GM19463 (cell line): Measurements from ENCODE around the gene BATF3.
A peak's percentile ranks its signal among the peaks of the same experiment; 100 is the strongest.
"Not testable (repeated sequence)": the region's sequence is repeated elsewhere in the genome, so short reads cannot be mapped to it uniquely, and the experiment has no call there.

Experiments used
- ATAC-seq: cut with Tn5 transposase; IDR thresholded peaks from one replicate; pipeline ENCODE4 v1.9.1; 2021; ENCODE audit warnings: mild to moderate bottlenecking, moderate library complexity; ENCODE audit not compliant: unreplicated experiment

The BATF3 gene

GRCh38 chr1:212699625-212700222, at the start of gene BATF3:
Gene BATF3 (minus strand): TSS chr1:212699840. CDS start chr1:212699762, 78 bp downstream.
- ATAC-seq: peak; percentile 11

- ATAC-seq: no peak
Measured at GRCh38 chr1:212746546-212746945, 46.9 kb upstream of the BATF3 start.

GRCh38 chr1:212745303-212745702, 45.7 kb upstream of the BATF3 start:
- ATAC-seq: no peak

- no peak for ATAC-seq
Measured at GRCh38 chr1:212743901-212744475, 44.3 kb upstream of the BATF3 start.

GRCh38 chr1:212738330-212738729, 38.7 kb upstream of the BATF3 start:
- ATAC-seq: no peak

- no peak for ATAC-seq
Measured at GRCh38 chr1:212737559-212737958, 37.9 kb upstream of the BATF3 start.

- no peak for ATAC-seq
Measured at GRCh38 chr1:212733109-212733508, 33.5 kb upstream of the BATF3 start.

GRCh38 chr1:212731630-212732029, 32.0 kb upstream of the BATF3 start:
- no peak for ATAC-seq

GRCh38 chr1:212728606-212729005, 29.0 kb upstream of the BATF3 start:
- ATAC-seq: no peak

- no peak for ATAC-seq
Measured at GRCh38 chr1:212727386-212728181, 27.9 kb upstream of the BATF3 start.

GRCh38 chr1:212724679-212725078, 25.0 kb upstream of the BATF3 start:
- not testable (repeated sequence) for ATAC-seq

- no peak for ATAC-seq
Measured at GRCh38 chr1:212722270-212722957, 22.8 kb upstream of the BATF3 start.

- peak; percentile 67 for ATAC-seq
Measured at GRCh38 chr1:212721388-212722247, 22.0 kb upstream of the BATF3 start.

- ATAC-seq: no peak
Measured at GRCh38 chr1:212719633-212720032, 20.0 kb upstream of the BATF3 start.

- ATAC-seq: no peak
Measured at GRCh38 chr1:212718499-212718898, 18.9 kb upstream of the BATF3 start.

GRCh38 chr1:212716161-212716560, 16.5 kb upstream of the BATF3 start:
- ATAC-seq: no peak

GRCh38 chr1:212713465-212714136, 14.0 kb upstream of the BATF3 start:
- ATAC-seq: no peak

- no peak for ATAC-seq
Measured at GRCh38 chr1:212712451-212713303, 13.0 kb upstream of the BATF3 start.

GRCh38 chr1:212711974-212712373, 12.3 kb upstream of the BATF3 start:
- not testable (repeated sequence) for ATAC-seq
